ENCODE measurements around the gene DPY19L1. TPM values are rescaled to one million over a fixed set of nuclear protein-coding genes. Genes with fewer than 3 reads are reported as not detected.
"Not testable (repeated sequence)": the region's sequence is repeated elsewhere in the genome, so short reads cannot be mapped to it uniquely, and the experiment has no call there.

Gene DPY19L1
- total RNA-seq, 4 donors from 2014 or later: 4.1 to 6.8 (median 5.1) TPM

DNA sequence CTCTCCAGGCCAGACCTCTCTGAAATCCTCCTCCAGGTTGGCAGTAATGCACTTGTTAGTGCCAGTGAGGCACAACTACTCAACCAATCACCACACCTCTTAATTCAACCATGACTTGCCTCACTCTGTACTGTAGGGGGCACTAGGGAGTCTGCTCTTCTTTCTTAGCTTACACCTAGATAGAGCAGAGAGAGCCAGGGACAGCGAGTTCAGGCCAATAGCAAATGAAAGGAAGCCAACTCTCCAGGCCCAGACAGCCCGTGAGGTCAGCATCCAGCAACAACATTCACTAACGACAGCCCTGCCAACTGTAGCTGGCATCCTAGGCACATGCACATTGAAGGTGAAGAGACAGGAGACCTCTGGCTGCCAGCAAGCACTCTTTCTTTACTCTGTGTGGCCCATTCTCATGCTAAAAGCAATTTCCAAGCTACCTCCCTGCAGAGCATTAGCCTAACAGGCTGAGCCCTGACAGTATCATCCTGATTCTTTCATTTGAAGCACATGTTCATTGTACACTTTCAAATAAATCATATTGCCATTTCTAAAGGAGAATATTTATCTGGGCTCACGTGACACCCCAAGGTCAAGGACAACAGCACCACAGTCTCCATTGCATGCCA is 136.3 kb downstream of the DPY19L1 start:
- Histone ChIP-seq H3K9me3 (no peaks in the 10 kb centered on the region), H3K27ac (no peak overlapping the region), H3K4me1 (no peaks in the 10 kb centered on the region), H3K27me3 (no peaks in the 10 kb centered on the region), H3K36me3 (no peaks in the 10 kb centered on the region), H3K4me3 (no peak overlapping the region)
- TF ChIP-seq POLR2A (IDR thresholded peaks at IDR 0.05): no peak
- TF ChIP-seq, protein P1, sequence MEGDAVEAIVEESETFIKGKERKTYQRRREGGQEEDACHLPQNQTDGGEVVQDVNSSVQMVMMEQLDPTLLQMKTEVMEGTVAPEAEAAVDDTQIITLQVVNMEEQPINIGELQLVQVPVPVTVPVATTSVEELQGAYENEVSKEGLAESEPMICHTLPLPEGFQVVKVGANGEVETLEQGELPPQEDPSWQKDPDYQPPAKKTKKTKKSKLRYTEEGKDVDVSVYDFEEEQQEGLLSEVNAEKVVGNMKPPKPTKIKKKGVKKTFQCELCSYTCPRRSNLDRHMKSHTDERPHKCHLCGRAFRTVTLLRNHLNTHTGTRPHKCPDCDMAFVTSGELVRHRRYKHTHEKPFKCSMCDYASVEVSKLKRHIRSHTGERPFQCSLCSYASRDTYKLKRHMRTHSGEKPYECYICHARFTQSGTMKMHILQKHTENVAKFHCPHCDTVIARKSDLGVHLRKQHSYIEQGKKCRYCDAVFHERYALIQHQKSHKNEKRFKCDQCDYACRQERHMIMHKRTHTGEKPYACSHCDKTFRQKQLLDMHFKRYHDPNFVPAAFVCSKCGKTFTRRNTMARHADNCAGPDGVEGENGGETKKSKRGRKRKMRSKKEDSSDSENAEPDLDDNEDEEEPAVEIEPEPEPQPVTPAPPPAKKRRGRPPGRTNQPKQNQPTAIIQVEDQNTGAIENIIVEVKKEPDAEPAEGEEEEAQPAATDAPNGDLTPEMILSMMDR (IDR thresholded peaks at IDR 0.05): peak in 3 of 6 experiments; percentile 17 to 29 (median 20)
- DNase-seq: no peak

DNA sequence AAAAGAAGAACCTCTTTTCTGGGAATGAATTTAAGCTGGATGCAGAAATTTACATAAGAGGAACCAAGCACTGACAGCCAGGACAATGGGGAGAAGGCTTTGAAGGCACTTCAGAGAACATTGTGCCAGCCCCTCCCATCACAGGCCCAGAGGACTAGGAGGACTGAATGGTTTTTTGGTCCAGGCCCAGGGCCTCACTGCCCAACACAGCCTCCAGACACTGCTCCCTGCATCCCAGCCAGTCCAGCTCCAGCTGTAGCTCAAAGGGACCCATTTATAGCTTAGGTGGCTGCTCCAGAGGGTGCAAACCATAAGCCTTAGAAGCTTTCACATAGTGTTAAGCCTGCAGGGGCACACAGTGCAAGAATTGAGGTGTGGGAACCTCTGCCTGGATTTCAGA is 142.1 kb downstream of the DPY19L1 start:
- H3K4me1 ChIP-seq: no peaks in the 10 kb centered on the region
- no peaks in the 10 kb centered on the region for H3K27me3 ChIP-seq
- no peak overlapping the region for H3K4me3 ChIP-seq
- TF ChIP-seq POLR2A (IDR thresholded peaks at IDR 0.05): no peak
- TF ChIP-seq, protein P1 (IDR thresholded peaks at IDR 0.05): no peak
- H3K9me3 ChIP-seq: peaks cover 0 to 10% (median 4%) of the 10 kb centered on the region in 4 donors
- DNase-seq: no peak
- no peak overlapping the region for H3K27ac ChIP-seq
- H3K36me3 ChIP-seq: no peaks in the 10 kb centered on the region

DNA sequence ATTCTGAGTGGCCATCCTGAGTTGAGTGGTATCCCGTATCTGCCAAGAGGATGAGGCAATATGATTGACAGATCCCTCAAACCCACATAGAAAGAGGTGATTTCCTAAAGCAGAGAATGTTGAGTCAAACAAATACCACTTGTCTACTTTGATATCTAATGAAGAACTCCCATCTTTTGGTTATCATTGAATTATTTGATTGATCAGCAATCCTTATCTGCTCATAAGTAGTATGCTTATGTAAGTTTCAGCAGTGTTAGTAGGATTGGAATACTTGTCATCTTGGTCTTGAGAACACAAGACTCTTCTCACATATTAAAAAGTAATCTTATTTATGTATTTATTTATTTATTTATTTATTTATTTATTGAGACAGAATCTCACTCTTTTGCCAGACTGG is 147.3 kb downstream of the DPY19L1 start:
- Histone ChIP-seq H3K27ac (no peak overlapping the region), H3K4me1 (no peaks in the 10 kb centered on the region), H3K27me3 (no peaks in the 10 kb centered on the region), H3K4me3 (no peak overlapping the region), H3K36me3 (no peaks in the 10 kb centered on the region), H3K9me3 (peaks cover 0 to under 1% (median 0%) of the 10 kb centered on the region in 4 donors)
- no peak for TF ChIP-seq POLR2A (IDR thresholded peaks at IDR 0.05)
- TF ChIP-seq, protein P1 (IDR thresholded peaks at IDR 0.05): no peak
- no peak for DNase-seq

DNA sequence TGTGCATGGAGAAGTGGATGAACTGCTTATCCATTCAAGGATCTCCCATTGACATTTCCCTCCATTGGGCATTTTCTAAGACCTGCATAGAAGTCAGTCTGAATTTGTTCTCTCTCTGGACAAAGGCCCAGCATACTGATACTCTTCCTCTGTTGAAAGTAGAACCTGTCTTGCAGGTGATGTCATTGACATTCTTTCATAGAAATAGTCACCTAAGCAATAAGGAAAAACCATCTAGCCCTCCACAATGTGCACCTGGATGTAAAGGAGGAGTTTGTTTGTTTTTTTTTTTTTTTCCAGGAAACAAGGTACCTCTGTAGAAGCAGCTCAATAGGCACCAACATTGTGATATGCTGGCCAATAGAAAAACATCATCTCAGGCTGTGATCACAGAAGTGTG is 150.4 kb downstream of the DPY19L1 start:
- Histone ChIP-seq H3K27me3 (no peaks in the 10 kb centered on the region), H3K27ac (no peak overlapping the region), H3K9me3 (peaks cover 0 to 5% (median 0%) of the 10 kb centered on the region in 4 donors), H3K4me1 (no peaks in the 10 kb centered on the region), H3K36me3 (no peaks in the 10 kb centered on the region), H3K4me3 (no peak overlapping the region)
- TF ChIP-seq POLR2A (IDR thresholded peaks at IDR 0.05): no peak
- TF ChIP-seq, protein P1 (IDR thresholded peaks at IDR 0.05): no peak
- no peak for DNase-seq

DNA sequence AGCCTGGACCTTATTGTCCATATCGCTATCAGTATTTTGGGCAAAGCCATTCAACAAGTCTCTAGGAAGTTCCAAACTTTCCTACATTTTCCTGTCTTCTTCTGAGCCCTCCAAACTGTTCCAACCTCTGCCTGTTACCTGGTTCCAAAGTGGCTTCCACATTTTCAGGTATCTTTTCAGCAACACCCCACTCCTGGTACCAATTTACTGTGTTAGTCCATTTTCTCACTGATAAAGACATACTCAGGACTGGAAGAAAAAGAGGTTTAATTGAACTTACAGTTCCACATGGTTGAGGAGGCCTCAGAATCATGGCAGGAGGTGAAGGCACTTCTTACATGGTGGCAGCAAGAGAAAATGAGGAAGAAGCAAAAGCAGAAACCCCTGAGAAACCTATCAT is 153.4 kb downstream of the DPY19L1 start:
- not testable (repeated sequence) for H3K4me3 ChIP-seq, H3K27ac ChIP-seq, H3K4me1 ChIP-seq, H3K36me3 ChIP-seq, H3K9me3 ChIP-seq, H3K27me3 ChIP-seq, DNase-seq

DNA sequence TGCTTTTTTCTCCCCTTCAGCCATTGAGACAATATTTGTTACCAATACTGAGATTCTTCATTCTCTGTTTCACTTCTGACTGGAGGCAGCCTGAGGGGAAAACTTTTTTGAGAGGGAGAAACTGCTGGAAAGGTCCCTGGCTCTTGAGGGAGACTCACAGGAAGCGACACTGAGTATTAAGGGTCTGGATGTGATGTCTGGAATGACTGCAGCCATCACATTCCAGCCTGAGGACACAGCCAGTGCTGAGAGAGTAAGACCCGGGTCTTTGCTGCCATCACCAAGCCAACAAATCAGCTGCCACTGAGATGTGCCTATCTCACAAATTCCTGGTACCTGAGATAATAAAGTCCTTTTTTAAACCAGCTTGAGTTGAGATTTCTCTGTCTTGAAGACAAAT is 157.4 kb downstream of the DPY19L1 start:
- H3K27ac ChIP-seq: no peak overlapping the region
- no peaks in the 10 kb centered on the region for H3K36me3 ChIP-seq
- H3K9me3 ChIP-seq: peaks cover 0 to 5% (median 0%) of the 10 kb centered on the region in 4 donors
- TF ChIP-seq, protein P1 (IDR thresholded peaks at IDR 0.05): no peak
- no peak for TF ChIP-seq POLR2A (IDR thresholded peaks at IDR 0.05)
- DNase-seq: no peak
- H3K4me3 ChIP-seq: no peak overlapping the region
- no peaks in the 10 kb centered on the region for H3K27me3 ChIP-seq
- H3K4me1 ChIP-seq: no peaks in the 10 kb centered on the region

DNA sequence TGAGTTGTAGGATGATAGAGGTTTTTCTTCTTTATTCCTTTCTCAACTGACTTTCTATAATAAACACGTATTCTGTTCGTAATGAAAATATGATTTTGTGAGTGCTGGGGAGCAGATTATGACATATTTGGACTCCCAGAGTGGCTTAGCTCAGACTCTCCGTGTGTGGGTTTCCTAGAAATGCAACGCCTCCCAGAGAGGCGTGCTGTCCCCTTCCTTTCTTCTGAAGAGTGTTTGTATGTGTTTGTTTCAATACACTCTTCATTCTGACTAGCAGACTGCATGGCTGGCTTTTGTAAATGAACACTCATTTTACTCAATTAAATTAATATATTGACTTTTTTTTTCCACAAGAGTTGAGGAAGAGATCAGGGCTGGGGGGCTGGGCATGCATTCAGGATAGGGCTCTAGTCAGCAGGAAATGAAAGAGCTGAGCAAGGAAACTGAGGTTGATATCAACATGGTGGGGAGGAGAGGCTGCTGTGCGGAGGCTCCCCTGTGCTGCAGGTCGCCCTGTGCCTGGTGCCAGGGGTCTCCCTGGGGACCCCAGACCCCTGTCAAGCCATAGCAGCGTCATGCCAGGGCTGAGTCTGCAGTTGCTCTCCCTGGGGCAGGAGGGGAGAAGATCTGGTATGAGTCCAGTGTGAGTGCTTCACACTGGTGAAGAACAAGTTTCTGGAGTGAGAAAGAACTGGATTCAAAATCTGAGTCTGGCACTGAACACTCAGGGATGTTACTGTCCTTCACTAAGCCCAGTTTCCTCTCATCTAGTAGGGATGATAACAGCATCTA is 158.1 kb downstream of the DPY19L1 start:
- H3K27ac ChIP-seq, H3K9me3 ChIP-seq, H3K27me3 ChIP-seq, H3K4me1 ChIP-seq, H3K36me3 ChIP-seq, DNase-seq, H3K4me3 ChIP-seq: not testable (repeated sequence)

All from Peyer's patch (tissue), 4 donors.